HG03196 (cell line): ENCODE data around the gene ADAM17.

Experiments
- ATAC-seq: cut with Tn5 transposase; IDR thresholded peaks from one replicate; pipeline ENCODE4 v1.9.1; 2021; ENCODE audit not compliant: unreplicated experiment

Gene ADAM17

GRCh38 chr2:9474361-9475057 lies 81.1 kb downstream of the ADAM17 start, which contains the start of gene IAH1:
Gene IAH1, plus strand, starts transcription at chr2:9474551. Its CDS starts 16 bp downstream, at chr2:9474567.
- peak; percentile 72 for ATAC-seq

- ATAC-seq: peak; percentile 7
Observed at GRCh38 chr2:9473985-9474360, 81.7 kb downstream of the ADAM17 start.

- no peak for ATAC-seq
Observed at GRCh38 chr2:9473308-9473984, 82.2 kb downstream of the ADAM17 start.

- ATAC-seq: no peak
Observed at GRCh38 chr2:9472511-9472910, 83.1 kb downstream of the ADAM17 start.

GRCh38 chr2:9471206-9471605 lies 84.4 kb downstream of the ADAM17 start:
- no peak for ATAC-seq

- no peak for ATAC-seq
Observed at GRCh38 chr2:9467687-9468086, 87.9 kb downstream of the ADAM17 start.

GRCh38 chr2:9466147-9466683 lies 89.4 kb downstream of the ADAM17 start:
- ATAC-seq: no peak

- no peak for ATAC-seq
Observed at GRCh38 chr2:9465170-9465569, 90.5 kb downstream of the ADAM17 start.

- no peak for ATAC-seq
Observed at GRCh38 chr2:9463698-9464034, 92.0 kb downstream of the ADAM17 start.

- no peak for ATAC-seq
Observed at GRCh38 chr2:9462886-9463697, 92.5 kb downstream of the ADAM17 start.

GRCh38 chr2:9462313-9462712 lies 93.3 kb downstream of the ADAM17 start:
- ATAC-seq: no peak

GRCh38 chr2:9461079-9461478 lies 94.6 kb downstream of the ADAM17 start:
- no peak for ATAC-seq

- ATAC-seq: no peak
Observed at GRCh38 chr2:9460441-9461017, 95.1 kb downstream of the ADAM17 start.

- ATAC-seq: no peak
Observed at GRCh38 chr2:9451231-9451630, 104.4 kb downstream of the ADAM17 start.

- no peak for ATAC-seq
Observed at GRCh38 chr2:9445089-9445488, 110.5 kb downstream of the ADAM17 start.

GRCh38 chr2:9443526-9443925 lies 112.1 kb downstream of the ADAM17 start:
- no peak for ATAC-seq

GRCh38 chr2:9441556-9441955 lies 114.1 kb downstream of the ADAM17 start:
- ATAC-seq: no peak

GRCh38 chr2:9440058-9440727 lies 115.4 kb downstream of the ADAM17 start:
- ATAC-seq: no peak

- no peak for ATAC-seq
Observed at GRCh38 chr2:9439536-9439935, 116.1 kb downstream of the ADAM17 start.
